NCI-H2029 treated with DMSO at 0.1 percent for 48 hours (cell line): ENCODE results near the gene RAB12.
"Not testable (repeated sequence)": the region's sequence is repeated elsewhere in the genome, so short reads cannot be mapped to it uniquely, and the experiment has no call there.

ENCODE experiments used
- DNase-seq: peaks from one replicate; lab custom pipeline; 2025; lab: John Stamatoyannopoulos, UW

RAB12 gene

GRCh38 chr18:8651478-8652261, 42.4 kb downstream of the RAB12 start:
- DNase-seq, result not testable (repeated sequence)

GRCh38 chr18:8654503-8655451, 45.5 kb downstream of the RAB12 start:
- no peak for DNase-seq

DNA sequence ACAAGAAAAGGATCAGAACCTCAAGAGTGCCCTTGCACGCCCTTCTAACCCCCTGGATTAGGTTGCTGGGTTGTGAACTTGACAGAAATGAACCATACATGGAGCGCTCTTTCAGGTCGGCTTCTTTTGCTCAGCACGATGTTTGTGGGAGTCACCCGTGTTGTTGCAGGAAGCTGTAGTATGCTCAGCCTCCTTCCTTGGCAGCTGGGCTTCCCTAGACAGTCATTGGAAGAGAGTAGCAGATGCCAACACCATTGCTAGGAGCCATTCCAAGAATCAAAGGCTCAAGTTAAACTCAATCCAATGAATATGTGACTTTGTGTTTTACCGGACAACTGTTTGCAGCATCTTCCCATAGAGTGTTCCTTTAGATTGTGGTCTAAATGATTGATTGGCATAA, 47.0 kb downstream of the RAB12 start:
- no peak for DNase-seq

DNA sequence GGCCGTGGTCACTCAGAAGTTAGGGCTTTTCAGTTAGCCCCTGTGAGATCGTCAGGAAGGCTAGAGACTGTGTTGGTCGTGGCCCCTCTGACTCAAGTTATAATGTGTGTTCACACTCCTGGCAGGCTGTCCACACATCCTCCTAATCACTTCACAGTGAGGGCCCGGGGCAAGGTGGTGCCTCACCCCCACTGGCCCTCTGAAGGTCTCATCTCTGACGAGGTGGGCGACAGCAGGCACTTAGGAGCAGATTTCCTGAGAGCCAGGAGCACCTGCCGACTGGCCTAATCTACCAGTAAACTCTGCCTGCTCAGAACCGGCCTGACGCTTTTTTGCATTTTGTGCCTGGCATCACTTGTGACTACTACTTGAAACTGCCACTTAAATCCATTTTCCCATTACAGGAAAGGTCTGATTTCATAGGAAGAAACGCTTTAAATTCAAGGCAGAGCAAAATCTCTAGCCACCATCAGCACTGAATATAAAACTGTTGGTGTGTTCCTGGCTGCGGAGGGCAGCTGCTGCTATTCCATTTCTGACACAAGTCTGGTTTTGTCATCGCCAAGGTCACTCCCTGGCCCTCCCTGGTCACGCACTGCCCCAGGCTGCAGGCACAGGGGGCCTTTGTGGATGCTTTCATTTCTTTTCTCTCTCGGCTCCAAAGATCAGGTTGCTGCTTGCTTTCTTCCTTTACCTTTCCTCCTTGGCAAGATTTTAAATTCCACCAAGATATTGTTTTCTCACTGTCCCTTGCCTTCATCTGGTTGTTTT, 48.0 kb downstream of the RAB12 start:
- no peak for DNase-seq

GRCh38 chr18:8657873-8658470, 48.7 kb downstream of the RAB12 start:
- no peak for DNase-seq

DNA sequence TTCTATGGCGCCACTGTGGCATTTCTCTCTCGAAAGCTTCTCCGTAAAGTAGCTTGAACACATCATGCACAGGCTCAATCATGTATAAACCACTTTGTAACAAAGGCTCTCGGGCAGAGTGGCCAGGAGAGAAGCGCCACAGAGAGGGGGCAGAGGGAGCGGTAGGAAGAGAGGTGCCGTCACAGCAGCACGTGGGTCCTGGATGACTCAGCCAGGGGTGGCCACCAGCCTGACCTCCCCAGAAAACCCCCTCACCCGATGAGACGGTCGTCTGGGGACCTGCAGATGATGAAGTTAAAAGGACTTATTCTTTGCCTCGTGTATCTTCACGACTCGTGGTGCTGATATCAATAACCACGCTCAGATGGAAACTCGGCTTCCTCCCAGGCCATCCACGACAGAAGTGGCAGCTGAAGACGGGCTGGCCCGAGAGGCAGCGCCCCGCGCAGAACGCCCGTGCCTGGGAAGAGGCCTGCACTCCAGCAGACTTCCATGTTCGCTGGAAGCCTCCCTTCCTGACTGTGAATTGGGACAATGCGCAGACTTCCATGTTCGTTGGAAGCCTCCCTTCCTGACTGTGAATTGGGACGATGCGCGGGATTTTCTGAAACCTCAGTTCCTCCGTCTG, 49.7 kb downstream of the RAB12 start:
- DNase-seq, result no peak

GRCh38 chr18:8659609-8660242, 50.5 kb downstream of the RAB12 start:
- DNase-seq, result no peak

DNA sequence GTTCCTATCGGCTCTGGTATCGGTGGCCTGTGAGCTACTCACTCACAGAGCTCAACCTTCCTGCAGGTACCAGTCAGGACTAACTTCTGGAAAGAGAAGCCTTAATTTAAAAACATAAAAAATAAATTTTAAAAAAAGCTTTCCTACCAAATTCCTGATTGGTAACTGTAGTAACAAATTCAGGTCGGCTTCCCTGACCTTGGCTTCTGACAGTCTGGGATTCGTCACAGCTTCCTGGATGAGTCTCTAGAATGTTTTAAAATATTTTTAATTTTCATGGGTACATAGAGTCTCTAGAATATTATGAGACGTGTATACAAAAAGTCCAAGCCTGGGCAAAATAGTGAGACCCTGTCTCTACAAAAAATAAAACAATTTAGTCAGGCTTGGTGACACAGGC, 51.1 kb downstream of the RAB12 start:
- no peak for DNase-seq

GRCh38 chr18:8661754-8662559, 52.7 kb downstream of the RAB12 start:
- peak; percentile 38 for DNase-seq

GRCh38 chr18:8662560-8663255, 53.5 kb downstream of the RAB12 start:
- DNase-seq, result no peak

GRCh38 chr18:8667846-8668245, 58.6 kb downstream of the RAB12 start:
- DNase-seq, result no peak

GRCh38 chr18:8668381-8668780, 59.1 kb downstream of the RAB12 start:
- DNase-seq, result no peak

- DNase-seq, result no peak
Observed at GRCh38 chr18:8669571-8669970, 60.3 kb downstream of the RAB12 start.

GRCh38 chr18:8673256-8674209, 64.3 kb downstream of the RAB12 start:
- no peak for DNase-seq

DNA sequence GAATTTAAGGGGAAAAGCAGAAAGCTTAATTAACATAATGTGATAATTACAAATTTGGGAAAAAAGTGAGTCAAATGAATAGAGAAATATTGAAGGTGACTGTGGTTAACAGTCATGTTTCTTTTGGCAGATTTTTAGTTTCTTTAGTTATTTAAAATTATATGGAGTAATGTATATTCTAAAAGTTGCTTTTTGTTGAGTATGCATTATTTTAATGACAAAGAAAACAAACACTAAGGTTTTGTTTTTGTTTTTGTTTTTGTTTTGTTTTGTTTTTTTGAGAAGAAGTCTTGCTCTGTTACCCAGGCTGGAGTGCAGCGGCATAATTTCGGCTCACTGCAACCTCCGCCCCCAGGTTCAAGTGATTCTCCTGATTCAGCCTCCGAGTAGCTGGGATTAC, 65.8 kb downstream of the RAB12 start:
- DNase-seq, result no peak

DNA sequence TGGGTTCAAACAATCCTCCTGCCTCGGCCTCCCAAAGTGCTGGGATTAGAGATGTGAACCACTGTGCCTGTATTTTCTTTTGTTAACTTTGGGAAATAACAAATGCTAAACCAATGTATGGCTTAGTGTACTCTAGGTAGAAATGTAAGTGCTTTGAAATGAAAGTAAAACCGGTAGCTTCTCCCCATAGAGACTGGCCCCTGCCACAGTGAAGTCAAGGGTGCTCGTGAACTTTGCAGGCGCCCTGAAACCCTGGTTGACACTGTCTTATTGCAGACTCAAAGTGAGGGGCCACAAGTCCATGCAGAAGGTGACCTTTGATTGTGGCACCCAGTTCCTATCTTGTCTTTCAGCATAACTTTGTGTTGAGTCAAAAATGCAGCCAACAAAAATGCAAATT, 72.0 kb downstream of the RAB12 start:
- no peak for DNase-seq

DNA sequence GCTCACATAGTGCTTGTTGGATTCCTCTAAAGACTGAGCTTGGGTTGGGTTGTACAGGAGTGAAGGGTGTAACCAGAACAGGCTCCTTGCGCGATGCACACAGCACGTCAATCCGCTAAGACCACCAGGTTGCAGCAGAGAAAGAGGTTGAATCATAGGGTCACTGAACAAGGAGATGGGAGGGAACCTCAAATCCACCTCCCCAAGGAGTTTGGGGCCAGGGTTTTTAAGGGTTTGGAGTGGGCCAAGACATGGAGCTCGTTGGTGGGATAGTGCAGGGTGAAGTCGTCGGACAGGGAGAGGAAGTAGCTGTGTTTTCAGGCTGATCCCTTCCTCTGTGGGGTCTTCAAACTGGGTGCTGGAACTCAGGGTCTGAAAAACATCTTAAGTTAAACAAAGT, 75.3 kb downstream of the RAB12 start:
- no peak for DNase-seq
